Lung (tissue), 12 donors: ENCODE measurements around the gene KDM4C. TPM values are rescaled to one million over a fixed set of nuclear protein-coding genes. Genes with fewer than 3 reads are reported as not detected.

Source experiments
- ATAC-seq: fragments of 200-7000 bp; cut with Tn5 transposase; one replicate; pipeline ENCODE4 v1.9.1; 2020; ENCODE audit warnings: moderate number of reproducible peaks; ENCODE audit not compliant: insufficient read depth, low FRiP score
- DNase-seq, 3 donors: peaks; one replicate each; pipeline ENCODE4 v3.0.0-alpha.2; 2013 to 2017
- H3K27ac ChIP-seq, 2 donors: one replicate each; pipeline ENCODE4 v1.5.1; 2013; ENCODE audit warnings: mild to moderate bottlenecking in 2 of 2, moderate library complexity in 2 of 2, control low read depth in 1 of 2, inconsistent platforms in 1 of 2, low read depth in 1 of 2, low read length in 1 of 2
- H3K27me3 ChIP-seq, 3 donors: one replicate each; pipeline ENCODE4 v1.5.1; 2013; ENCODE audit warnings: low read length in 2 of 3; ENCODE audit not compliant: control insufficient read depth in 3 of 3, insufficient read depth in 3 of 3
- H3K36me3 ChIP-seq, 4 donors: one replicate each; pipeline ENCODE4 v1.5.1; 2013; ENCODE audit warnings: low read length in 4 of 4, mild to moderate bottlenecking in 1 of 4, moderate library complexity in 1 of 4; ENCODE audit not compliant: control insufficient read depth in 4 of 4, insufficient read depth in 4 of 4
- H3K4me1 ChIP-seq, 5 donors: one replicate each; pipeline ENCODE4 v1.5.1; 2013; ENCODE audit warnings: low read length in 5 of 5, mild to moderate bottlenecking in 2 of 5, moderate library complexity in 1 of 5; ENCODE audit not compliant: control insufficient read depth in 5 of 5, insufficient read depth in 5 of 5
- H3K4me3 ChIP-seq: one replicate; pipeline ENCODE4 v1.5.1; 2013; ENCODE audit warnings: mild to moderate bottlenecking, control low read depth, moderate library complexity
- H3K9ac ChIP-seq, 2 donors: one replicate each; pipeline ENCODE4 v1.5.1; 2013; ENCODE audit warnings: low read length in 2 of 2, control low read depth in 1 of 2; ENCODE audit not compliant: insufficient read depth in 1 of 2
- H3K9me3 ChIP-seq, 4 donors: one replicate each; pipeline ENCODE4 v1.5.1; 2013; ENCODE audit warnings: low read length in 3 of 4, mild to moderate bottlenecking in 1 of 4, moderate library complexity in 1 of 4; ENCODE audit not compliant: control insufficient read depth in 4 of 4, insufficient read depth in 3 of 4
- CTCF ChIP-seq: IDR thresholded peaks from 2 replicates; pipeline ENCODE4 v1.5.1; 2012; ENCODE audit warnings: mild to moderate bottlenecking; ENCODE audit errors: control extremely low read depth, extremely low read depth
- WGBS, 2 donors: extraction: QIAGEN DNeasy Blood & Tissue Kit; methylation state at CpG; one replicate each; pipeline ENCODE4 v1.1.7; 2013; 5-methylcytosine and 5-hydroxymethylcytosine counted together
- polyA plus RNA-seq, 2 donors: library from polyadenylated mRNA; stranded (reverse); fragments of 200-250 nt; gene quantifications; one replicate each; pipeline ENCODE4 v1.2.1, GENCODE V29; 2013
- total RNA-seq, 2 donors: library from RNA; depleted of rRNA in 1 of 2; stranded (reverse); fragments of >200 nt in 1 of 2; gene quantifications; one replicate each; pipeline ENCODE4 v1.2.1, GENCODE V29; 2014 to 2021
- donor health status: control.
- donor health status: control.
- donor health status: Bipolar disorder and iron deficiency.
- donor health status: healthy.
- donor health status: DM: yes; HTN: yes; CAD: no.

KDM4C gene
- total and polyA plus RNA-seq, 4 donors: 7.1 to 78.5 (median 25.0) TPM

DNA sequence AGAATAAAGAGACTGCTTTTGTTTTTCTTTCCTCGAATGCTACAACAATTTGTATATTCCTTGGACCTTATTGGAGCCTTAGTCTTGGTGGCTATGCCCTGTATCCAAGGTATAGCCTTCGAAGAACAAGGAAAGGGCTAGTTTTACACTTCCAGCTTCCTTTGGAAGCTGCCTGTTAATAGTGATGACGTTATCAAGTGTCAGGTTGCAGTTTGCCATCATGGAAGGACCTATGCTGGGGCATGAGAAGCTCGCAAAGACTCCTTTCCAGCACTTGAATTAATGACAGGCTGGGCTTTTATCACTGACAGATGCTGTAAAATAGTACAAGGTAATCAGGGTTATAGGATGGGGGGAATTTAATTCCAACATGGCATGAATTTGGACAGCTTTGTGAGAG, 157.9 kb downstream of the KDM4C start:
- 89 to 90% methylated on average over 4 of the region's 4 CpGs for WGBS, 2 donors
- H3K27ac ChIP-seq: no peak overlapping the region
- DNase-seq (no peak), ATAC-seq (no peak)
- H3K9ac ChIP-seq: no peak overlapping the region
- H3K36me3 ChIP-seq: peaks cover 0 to 2% (median 0%) of the 10 kb centered on the region in 4 donors
- peaks cover 0 to 8% (median 3%) of the 10 kb centered on the region in 5 donors for H3K4me1 ChIP-seq
- no peak overlapping the region for H3K4me3 ChIP-seq
- no peak for TF ChIP-seq CTCF
- no peaks in the 10 kb centered on the region for H3K27me3 ChIP-seq
- no peaks in the 10 kb centered on the region for H3K9me3 ChIP-seq

DNA sequence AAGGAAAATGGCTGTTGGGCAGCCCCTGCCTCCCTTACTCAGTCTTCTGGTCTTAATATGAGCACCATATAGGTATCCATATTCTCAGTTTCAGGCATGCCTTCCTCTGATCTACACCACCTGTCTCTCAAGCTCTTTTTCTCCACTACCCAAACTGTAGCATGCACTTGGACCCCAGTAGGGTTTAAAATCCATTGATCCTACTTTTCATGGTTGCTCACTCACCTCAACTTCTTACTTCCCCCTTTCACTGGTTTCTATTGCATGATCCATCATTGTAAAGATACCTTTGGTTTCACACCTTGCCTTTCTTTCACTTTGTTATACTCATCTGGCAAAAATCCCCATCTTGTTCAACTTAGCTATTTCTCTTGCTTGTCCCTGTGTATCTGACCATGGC, 159.4 kb downstream of the KDM4C start:
- no peak overlapping the region for H3K9ac ChIP-seq
- no peaks in the 10 kb centered on the region for H3K27me3 ChIP-seq
- no peak for ATAC-seq
- DNase-seq: no peak
- no peak for TF ChIP-seq CTCF
- peaks cover 0 to 2% (median 0%) of the 10 kb centered on the region in 4 donors for H3K36me3 ChIP-seq
- no peak overlapping the region for H3K27ac ChIP-seq
- no peak overlapping the region for H3K4me3 ChIP-seq
- no peaks in the 10 kb centered on the region for H3K9me3 ChIP-seq
- peaks cover 0 to 16% (median 3%) of the 10 kb centered on the region in 5 donors for H3K4me1 ChIP-seq

GRCh38 chr9:6920041-6920440, 162.3 kb downstream of the KDM4C start:
- TF ChIP-seq CTCF: no peak
- Histone ChIP-seq H3K4me3 (no peak overlapping the region), H3K27ac (no peak overlapping the region), H3K9ac (no peak overlapping the region), H3K27me3 (no peaks in the 10 kb centered on the region), H3K4me1 (peaks cover 0 to 15% (median 3%) of the 10 kb centered on the region in 5 donors), H3K9me3 (no peaks in the 10 kb centered on the region), H3K36me3 (peaks cover 0 to 2% (median 0%) of the 10 kb centered on the region in 4 donors)
- ATAC-seq: no peak
- DNase-seq: no peak

DNA sequence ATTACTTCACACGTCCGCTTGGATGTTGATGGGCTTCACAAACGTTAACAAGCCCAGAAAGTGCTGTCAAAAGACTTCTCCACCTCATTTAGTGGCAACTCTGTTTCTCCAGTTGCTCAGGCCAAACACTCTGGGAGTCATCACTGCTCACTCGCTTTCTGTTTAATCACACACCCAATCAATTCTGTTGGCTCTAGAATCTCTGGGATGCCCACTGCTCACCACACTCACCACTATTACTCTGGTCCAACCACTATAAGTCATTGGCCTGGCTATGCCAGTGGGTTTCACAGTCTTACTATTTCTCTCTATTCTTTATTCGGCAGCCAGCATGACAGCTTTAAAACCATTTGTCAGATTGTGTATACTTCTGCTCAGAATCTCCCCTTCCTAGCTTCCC, 163.5 kb downstream of the KDM4C start:
- ATAC-seq (no peak), DNase-seq (peak; percentile 23 to 81 (median 67))
- Histone ChIP-seq H3K4me3 (no peak overlapping the region), H3K9me3 (no peaks in the 10 kb centered on the region), H3K36me3 (peaks cover 0 to 2% (median 0%) of the 10 kb centered on the region in 4 donors), H3K9ac (no peak overlapping the region), H3K27me3 (no peaks in the 10 kb centered on the region), H3K4me1 (peaks cover 0 to 21% (median 3%) of the 10 kb centered on the region in 5 donors), H3K27ac (no peak overlapping the region)
- no peak for TF ChIP-seq CTCF
- WGBS, 2 donors: 79 to 82% methylated on average over 5 of the region's 5 CpGs
